Myocyte (in vitro differentiated cells): ENCODE data around the gene RAD51B. TPM values are rescaled to one million over a fixed set of nuclear protein-coding genes. Genes with fewer than 3 reads are reported as not detected.

Experiments used
- DNase-seq: peaks from one replicate; pipeline ENCODE4 v3.0.0-alpha.2; 2012; ENCODE audit warnings: low read depth
- total RNA-seq: library from RNA; depleted of rRNA; stranded (reverse); fragments of >200 nt; gene quantifications from 2 replicates; pipeline ENCODE4 v1.2.3, GENCODE V29; 2014

RAD51B gene
- total RNA-seq, 1 donor from 2014 or later: 70.0 TPM

- DNase-seq: no peak
Observed at GRCh38 chr14:68492381-68493151, 673.0 kb downstream of the RAD51B start.

DNA sequence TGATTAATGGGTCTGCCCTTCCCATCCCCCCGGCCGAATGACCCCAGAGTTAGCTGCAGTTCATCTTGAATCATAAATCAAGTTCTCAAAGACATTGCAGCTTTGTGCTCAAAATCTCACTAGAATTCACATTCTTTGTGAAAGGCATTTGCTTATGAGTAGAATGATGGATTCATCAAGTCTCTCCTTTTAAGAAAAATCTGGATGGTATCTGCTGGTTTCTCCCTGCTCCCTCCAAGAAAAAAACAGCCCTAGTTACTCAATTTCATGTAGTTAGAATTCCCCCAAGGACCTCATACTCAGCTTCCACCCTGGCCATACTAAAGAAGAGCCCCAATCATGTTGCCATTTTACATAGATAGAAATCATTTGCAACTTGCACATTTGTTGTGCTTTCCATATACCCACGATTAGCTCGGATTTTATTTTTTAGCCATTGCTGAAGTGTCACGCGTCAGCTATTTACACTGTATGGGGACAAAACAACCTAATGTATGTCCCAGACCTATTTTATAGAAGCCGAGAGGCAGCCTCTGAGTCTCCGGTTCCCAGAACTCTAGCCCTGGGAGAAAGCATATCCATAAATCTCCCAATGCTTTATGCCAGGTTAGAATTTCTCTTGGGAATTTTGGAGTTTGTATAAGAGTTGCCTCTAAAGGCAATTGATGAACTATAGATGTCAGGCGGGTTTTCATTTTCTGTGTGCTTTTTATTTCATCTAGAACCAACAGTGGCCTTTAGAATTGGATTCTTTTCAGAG is 673.8 kb downstream of the RAD51B start:
- DNase-seq: no peak

- no peak for DNase-seq
Observed at GRCh38 chr14:68495101-68496039, 675.8 kb downstream of the RAD51B start.

DNA sequence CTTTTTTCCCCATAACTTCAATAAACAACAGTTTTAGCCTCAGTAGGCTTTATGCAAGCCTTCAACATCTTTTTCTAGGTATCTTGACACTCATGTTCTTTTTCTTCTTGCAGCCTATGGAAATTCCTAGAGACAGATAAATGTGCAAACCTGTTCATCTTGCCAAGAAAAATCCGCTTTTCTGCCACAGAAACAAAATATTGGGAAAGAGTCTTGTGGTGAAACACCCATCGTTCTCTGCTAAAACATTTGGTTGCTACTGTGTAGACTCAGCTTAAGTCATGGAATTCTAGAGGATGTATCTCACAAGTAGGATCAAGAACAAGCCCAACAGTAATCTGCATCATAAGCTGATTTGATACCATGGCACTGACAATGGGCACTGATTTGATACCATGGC is 677.4 kb downstream of the RAD51B start:
- no peak for DNase-seq

GRCh38 chr14:68499451-68499850 is 679.9 kb downstream of the RAD51B start:
- no peak for DNase-seq

- no peak for DNase-seq
Observed at GRCh38 chr14:68501171-68501570, 681.6 kb downstream of the RAD51B start.

- no peak for DNase-seq
Observed at GRCh38 chr14:68501614-68502052, 682.1 kb downstream of the RAD51B start.

- DNase-seq: no peak
Observed at GRCh38 chr14:68502230-68502629, 682.7 kb downstream of the RAD51B start.

DNA sequence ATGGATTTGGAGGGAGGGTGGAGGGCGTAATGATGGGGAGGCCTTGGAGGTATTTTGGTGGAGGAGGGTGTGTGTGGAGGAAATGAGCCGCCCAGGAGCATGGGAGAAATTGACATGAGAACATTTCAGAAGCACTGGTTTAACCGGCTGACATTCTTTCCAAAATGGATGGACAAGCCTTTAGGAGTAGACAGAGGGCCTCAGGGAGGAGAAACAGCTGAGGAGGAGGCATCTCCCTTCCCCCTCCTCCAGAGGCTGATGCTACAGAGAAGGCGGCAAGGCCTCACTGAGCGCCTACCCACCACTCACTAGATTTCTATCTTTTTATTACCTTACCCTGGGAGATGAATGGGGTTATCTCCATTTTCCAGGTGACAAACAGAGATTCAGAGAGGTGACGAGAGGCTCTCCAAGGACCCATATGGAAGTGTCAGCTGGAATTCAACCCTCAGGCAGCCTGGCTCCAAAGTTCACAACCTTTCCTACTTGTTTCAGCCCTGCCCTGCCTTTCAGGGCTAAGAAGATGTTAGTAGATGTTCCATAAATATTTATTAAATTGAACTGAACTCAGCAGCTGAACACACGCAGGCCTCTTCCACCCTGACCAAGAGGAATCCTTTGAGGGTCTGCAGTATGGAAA is 683.7 kb downstream of the RAD51B start:
- no peak for DNase-seq

- DNase-seq: no peak
Observed at GRCh38 chr14:68504861-68505260, 685.3 kb downstream of the RAD51B start.

GRCh38 chr14:68506021-68506644 is 686.6 kb downstream of the RAD51B start:
- peak; percentile 33 for DNase-seq

DNA sequence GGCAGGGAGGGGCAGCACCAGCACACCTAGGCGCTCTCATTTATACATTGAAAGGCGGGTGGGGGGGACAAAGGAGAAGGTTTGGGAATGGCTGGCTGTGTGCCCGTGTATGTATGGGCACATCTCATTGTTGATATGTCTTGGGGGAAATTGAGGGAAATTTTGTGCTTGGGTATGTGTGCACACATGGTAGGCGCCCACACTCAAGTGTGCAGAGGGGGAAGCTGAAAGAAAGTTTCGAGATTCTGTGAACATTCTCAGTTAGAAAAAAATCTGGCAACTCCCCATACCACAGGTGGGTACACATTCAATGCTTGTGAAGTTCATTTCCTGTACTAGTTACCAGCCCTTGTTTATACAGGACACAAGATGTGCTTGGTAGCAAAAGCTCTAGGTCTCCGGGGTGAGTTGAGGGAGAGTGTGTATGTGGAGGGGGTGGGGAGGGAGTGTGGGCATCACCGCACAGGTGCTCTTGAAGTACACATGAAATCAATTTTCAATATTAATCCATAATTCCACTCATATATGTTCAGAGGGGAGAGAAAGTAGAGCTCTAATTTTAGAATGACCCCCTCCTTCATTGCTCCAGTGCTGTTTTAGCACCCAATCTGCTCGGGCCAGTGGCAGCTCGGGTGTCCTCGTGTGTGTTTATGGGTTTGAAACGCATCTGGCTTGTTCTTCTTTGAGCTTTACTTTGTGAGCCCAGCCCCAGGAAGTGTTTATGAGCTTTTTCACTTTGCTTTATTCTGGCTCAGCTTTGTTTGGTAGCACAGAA is 687.3 kb downstream of the RAD51B start:
- no peak for DNase-seq

- DNase-seq: no peak
Observed at GRCh38 chr14:68507544-68508081, 688.0 kb downstream of the RAD51B start.

- DNase-seq: no peak
Observed at GRCh38 chr14:68508581-68508980, 689.0 kb downstream of the RAD51B start.

GRCh38 chr14:68509188-68509983 is 689.8 kb downstream of the RAD51B start:
- DNase-seq: peak; percentile 35

DNA sequence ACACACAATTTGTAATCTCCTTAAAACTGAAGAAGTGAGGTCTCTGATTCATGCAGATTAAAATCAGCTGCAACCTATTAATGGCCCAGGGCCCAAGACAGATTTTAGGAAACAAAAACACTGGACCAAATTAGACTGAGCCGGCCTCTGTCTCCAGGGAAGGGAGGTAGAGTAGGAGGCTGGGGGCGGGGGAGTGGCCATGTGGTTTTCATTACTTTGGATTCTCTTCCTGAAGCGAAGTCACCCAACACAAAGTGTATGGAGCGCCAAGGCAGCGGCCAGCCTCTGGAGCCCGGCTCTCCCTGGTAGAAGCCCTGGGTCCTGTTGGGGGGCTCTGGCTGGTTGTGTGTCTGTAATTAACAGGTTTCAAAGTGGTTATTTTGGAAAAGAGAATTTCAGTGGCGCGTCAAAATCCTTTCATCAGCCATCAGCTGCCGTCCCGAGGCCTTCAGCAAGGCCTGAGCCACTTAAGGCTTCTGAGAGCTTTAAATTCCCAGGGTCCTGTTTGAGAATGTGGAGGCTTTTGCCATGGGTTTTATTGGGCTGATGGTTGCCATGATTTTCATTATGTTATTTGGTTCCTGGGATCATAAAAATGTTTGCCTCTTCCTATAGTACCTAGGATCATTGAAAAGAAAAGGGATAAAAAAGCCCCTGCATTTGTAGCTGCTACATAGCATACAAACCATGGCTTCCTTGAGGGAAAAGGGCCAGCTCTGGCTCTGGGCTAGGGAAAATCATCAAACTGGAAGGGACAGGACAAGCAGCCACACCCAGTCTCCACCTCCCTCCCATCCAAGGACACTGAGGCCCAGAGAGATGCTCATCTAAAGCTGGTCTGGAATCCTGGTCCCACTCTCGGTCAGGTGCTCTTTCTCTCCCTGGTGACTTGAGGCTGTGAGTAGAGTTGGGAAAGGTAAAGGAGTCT is 690.9 kb downstream of the RAD51B start:
- peak; percentile 74 for DNase-seq
